ENCODE results near the gene RPL10.

The RPL10 gene

GRCh38 chrX:154397888-154398667 lies at the start of gene RPL10:
RPL10 (plus strand) TSS chrX:154398377; CDS start chrX:154398520, 143 bp downstream.
- no peak for TF ChIP-seq CTCF (IDR thresholded peaks at IDR 0.05; ENCODE audit: low read depth, low read length)
- H3K4me3 ChIP-seq (ENCODE audit: low read depth, low read length) = peak within 1 kb of the TSS; percentile 82

DNA sequence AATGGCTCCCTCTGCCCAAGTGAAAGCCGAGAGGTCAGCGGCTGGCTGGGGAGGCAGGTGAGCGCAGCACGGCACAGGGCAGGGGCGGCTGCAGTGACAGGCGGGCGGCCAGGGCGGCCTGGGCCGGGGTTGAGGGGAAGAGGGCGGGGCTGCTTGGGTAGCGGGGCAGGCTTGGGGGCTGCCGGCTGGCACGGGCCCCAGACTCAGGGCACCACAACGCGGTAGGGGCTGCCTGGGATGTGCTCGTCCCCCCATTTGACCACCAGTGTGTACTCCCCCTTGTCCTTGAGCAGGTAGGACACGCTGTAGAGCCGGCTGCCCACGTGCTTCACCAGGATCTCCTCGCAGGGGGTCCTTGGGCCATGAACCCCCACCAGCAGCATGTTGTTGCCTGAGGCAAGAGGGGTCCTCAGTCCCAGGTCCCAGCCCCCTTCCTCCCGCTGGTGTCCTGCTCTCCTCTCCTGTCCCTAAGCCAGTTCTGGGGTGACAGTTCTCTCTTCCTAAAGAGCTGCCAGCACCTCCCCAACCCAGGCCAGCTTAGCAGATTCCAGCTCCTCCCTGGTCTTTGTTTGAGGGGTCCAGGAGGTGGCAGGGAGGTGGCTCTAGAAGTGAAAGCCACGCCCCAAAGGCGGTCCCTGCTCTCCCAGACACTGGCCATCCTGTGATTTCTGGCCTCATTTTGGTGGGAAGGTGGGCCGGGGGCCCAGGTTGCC lies 49.4 kb upstream of the RPL10 start:
- no peak for TF ChIP-seq CTCF (IDR thresholded peaks at IDR 0.05; ENCODE audit: low read depth, low read length)
- H3K4me3 ChIP-seq (ENCODE audit: low read depth, low read length) = no peak overlapping the region

- H3K4me3 ChIP-seq (ENCODE audit: low read depth, low read length) = no peak overlapping the region
- no peak for TF ChIP-seq CTCF (IDR thresholded peaks at IDR 0.05; ENCODE audit: low read depth, low read length)
These were observed 48.7 kb upstream of the RPL10 start for GRCh38 chrX:154349359-154349935.

DNA sequence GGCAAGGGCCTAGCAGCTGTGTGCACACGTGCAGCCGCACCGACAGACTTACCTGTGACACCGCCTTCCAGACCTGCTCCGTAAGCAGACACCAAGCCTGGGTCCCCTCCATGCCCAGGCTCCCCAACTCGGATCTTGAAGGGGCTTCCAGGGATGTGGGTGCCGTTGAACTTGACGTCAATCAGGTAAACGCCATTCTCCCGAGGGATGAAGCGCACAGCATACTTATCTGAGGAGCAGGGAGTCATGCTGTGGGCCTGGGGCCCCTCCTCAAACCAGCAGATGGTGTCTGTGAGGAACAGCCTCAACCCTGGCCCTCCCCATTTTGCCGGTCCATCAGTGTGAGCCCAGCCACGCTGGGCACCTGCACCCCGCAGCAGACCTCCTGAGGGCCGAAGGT lies 48.2 kb upstream of the RPL10 start:
- TF ChIP-seq CTCF (IDR thresholded peaks at IDR 0.05; ENCODE audit: low read depth, low read length) = no peak
- no peak overlapping the region for H3K4me3 ChIP-seq (ENCODE audit: low read depth, low read length)

- H3K4me3 ChIP-seq (ENCODE audit: low read depth, low read length) = no peak overlapping the region
- TF ChIP-seq CTCF (IDR thresholded peaks at IDR 0.05; ENCODE audit: low read depth, low read length) = no peak
These were observed 47.6 kb upstream of the RPL10 start for GRCh38 chrX:154350429-154351182.

DNA sequence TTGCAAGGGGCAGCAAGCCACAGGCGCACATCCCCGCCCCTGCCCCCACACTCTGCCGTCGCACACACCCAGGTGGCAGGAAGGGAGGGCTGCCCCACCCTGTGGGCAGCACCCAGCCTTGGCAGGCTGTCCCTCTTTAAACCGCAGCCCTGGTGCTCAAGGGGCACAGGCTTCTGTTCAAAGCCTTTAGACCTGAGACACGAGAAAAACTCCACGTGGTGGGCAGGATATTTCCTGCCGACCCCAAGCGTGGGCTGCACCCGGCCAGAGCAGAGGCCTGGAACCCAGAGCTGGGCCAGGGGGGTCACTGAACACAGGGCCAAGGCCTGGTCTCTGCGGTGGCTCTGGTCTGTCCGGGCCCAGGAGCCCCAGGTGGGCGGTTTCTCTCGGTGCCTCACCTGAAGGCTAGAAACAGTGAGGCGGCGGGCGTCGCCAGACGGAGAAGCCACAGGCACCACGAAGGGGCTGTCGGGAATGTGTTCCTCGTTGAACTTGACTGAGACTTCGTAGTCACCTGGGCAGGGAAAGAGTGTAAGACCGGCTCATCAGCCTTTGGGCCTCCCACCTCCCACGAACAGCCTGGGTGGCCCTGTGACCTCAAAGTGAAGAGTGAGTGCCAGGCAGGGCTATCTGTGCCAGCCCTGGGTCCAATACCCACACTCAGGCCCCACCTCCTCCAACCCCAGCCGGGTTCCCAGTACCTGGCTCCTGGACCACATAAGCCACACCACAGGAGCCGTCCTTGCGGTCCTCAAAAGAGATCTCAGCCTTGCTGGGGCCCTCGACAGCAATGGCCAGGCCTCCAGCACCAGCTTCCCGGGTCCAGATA lies 46.8 kb upstream of the RPL10 start:
- TF ChIP-seq CTCF (IDR thresholded peaks at IDR 0.05; ENCODE audit: low read depth, low read length) = no peak
- no peak overlapping the region for H3K4me3 ChIP-seq (ENCODE audit: low read depth, low read length)

Measured in WI38 (cell line).